ENCODE data around the gene NAT16. TPM values are rescaled to one million over a fixed set of nuclear protein-coding genes. Genes with fewer than 3 reads are reported as not detected.
"Not testable (repeated sequence)": the region's sequence is repeated elsewhere in the genome, so short reads cannot be mapped to it uniquely, and the experiment has no call there.

Gene NAT16
- total RNA-seq, 1 donor from 2014 or later: not detected

DNA sequence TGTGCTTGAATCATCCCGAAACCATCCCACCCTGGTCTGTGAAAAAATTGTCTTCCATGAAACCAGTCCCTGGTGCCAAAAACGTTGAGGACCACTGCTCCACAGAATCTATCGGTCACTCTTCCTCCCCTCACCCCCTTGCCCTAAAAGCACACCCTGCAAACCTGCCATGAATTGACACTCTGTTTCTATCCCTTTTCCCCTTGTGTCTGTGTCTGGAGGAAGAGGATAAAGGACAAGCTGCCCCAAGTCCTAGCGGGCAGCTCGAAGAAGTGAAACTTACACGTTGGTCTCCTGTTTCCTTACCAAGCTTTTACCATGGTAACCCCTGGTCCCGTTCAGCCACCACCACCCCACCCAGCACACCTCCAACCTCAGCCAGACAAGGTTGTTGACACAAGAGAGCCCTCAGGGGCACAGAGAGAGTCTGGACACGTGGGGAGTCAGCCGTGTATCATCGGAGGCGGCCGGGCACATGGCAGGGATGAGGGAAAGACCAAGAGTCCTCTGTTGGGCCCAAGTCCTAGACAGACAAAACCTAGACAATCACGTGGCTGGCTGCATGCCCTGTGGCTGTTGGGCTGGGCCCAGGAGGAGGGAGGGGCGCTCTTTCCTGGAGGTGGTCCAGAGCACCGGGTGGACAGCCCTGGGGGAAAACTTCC lies 54.0 kb downstream of the NAT16 start:
- DNase-seq: peak; percentile 91

DNA sequence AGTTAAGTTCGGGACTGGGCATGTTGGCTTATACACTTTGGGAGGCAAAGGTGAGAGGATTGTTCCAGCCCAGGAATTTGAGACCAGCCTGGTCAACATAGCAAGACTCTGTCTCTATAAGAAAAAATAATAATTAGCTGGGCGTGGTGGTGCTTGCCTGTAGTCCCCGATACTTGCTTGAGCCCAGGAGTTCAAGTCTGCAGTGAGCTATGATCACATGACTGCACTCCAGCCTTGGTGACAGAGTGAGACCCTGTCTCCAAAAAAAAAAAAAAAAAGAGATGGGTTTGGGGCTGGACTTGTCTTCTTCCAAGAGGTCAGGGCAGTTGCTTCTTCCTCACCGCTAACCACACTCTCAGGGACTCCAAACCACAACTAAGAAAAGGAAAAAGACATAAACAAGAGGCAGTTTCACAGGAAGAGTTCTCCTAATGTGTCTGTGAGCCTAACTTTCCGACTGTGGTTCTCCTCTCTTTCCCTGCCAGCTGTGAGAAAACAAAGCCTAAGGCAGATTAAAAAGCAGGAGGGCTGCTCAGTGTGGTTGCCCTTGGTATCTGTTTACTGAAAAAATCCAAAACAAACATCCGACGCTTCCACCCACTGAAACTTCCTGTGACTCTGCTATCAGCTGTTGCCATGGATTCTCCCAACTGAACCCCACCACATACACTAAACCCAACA lies 55.6 kb downstream of the NAT16 start:
- peak; percentile 89 for DNase-seq

DNA sequence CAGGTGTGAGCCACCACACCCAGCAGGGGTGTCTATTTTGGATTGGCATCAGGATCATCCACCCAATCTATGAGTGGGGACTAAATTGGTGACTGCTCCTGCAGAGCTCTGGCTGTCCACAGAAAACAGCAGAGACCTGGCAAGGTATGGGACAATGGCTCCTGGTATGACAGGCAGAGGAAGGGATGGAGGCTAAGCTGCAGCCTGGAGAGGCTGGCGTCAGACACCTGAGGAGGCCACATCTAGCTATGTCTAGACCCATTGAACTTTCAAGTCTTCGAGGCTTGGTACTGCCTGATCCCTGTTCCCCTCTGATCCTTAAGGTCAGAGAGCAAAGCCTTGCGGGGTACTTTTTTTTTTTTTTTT lies 56.4 kb downstream of the NAT16 start:
- no peak for DNase-seq

DNA sequence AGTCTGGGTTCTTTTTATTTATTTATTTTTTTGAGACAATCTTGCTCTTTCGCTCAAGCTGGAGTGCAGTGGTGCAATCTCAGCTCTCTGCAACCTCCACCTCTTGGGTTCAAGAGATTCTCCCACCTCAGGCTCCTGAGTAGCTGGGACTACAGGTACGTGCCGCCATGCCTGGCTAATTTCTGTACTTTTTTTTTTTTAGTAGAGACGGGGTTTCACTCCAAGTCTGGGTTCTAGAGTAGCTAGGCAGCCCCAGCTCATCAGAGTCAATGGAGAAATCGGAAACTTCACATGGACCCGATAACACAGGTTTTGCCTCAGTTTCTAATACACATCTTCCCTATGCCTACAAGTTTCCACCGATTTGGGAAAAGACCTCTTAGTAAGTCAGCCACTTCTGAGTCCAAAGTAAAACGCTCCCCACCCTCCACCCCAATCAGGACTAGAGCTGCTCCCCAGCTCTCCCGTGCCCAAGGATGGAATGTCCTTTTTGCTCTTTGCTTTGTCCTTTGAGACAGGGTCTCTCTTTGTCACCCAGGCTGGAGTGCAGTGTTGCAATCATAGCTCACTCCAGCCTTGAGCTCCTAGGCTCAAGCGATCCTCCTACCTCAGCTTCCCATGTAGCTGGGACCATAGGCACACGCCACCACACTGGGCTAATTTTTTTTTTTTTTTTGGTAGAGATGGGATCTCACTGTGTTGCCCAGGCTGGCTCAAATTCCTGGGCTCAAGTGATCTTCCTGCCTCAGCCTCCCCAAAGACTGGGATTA lies 57.0 kb downstream of the NAT16 start:
- no peak for DNase-seq

DNA sequence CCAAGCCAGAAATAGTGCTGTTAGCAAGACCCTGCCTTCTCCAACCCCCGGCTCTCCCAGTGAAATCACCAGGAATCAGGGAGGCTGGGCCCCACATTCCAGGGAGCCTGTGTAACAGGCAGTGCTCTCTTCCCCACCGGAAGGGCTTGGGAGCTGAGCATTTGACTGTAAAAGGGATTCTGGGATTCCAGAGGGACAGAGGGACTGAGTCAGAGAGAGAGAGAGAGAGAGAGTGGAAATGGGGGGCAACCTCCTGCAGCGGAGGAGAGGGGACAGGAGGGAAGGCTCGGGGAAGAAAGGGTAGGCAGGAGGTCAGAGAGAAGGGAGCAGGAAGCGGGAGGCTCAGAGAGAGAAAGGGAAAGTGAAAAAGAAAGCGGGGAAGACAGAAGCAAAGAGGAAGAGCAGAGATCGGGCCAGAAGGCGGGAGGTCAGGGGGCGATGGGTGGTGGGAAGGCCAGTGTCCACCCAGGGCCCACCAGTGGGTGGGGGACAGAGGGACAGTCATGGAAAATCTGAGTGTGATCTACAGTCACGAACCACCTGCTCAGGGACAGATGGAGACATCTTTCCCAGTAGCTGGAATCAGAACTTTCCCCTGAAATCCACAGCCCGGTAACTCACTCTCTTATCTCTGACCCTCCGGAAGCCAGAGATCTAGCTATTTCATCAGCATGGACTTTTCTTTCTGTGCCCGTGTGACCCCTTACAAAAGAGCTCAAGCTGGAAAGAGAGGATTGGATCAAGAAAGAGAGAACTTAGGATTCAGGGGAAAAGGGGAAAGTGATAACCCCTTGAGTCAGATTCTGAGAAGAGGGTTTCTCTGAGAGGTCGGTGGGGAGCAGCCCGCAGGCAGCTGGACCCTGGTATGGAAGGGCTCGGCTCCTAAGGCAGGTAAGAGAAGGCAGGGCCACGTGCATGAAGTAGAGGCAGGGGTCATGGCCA lies 57.8 kb downstream of the NAT16 start:
- DNase-seq: peak; percentile 97

DNA sequence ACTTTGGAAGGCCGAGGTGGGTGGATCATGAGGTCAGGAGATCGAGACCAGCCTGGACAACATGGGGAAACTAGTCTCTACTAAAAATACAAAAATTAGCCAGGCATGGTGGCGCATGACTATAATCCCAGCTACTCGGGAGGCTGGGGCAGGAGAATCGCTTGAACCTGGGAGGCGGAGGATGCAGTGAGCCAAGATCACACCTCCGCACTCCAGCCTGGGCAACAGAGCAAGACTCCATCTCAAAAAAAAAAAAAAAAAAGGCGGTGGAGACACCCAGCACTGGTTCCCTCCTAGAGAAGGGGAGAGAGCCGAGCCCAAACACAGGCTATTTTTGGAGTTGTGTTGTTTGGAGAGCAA lies 58.5 kb downstream of the NAT16 start:
- DNase-seq: not testable (repeated sequence)

Other genes starting within 250 kb of the NAT16 start
- 0.19 TPM in 1 of 2 replicates, not detected in the other for gene MUC3A, start 230.8 kb downstream of the NAT16 start, total RNA-seq
- not detected in 2 replicates for gene MUC12, start 210.7 kb downstream of the NAT16 start, total RNA-seq
- not detected in 2 replicates for gene MUC17, start 160.2 kb downstream of the NAT16 start, total RNA-seq
- 19.6 and 28.0 TPM in 2 replicates for gene TRIM56, start 94.8 kb downstream of the NAT16 start, total RNA-seq
- gene SERPINE1, start 53.2 kb downstream of the NAT16 start, total RNA-seq: 289 and 399 TPM in 2 replicates
- gene AP1S1, start 25.8 kb downstream of the NAT16 start, total RNA-seq: 115 and 144 TPM in 2 replicates
- gene VGF, start 14.7 kb downstream of the NAT16 start, total RNA-seq: not detected in 2 replicates
- gene MOGAT3, start 20.7 kb upstream of the NAT16 start, total RNA-seq: not detected in 2 replicates
- gene PLOD3, start 37.3 kb upstream of the NAT16 start, total RNA-seq: 54.1 and 104 TPM in 2 replicates
- gene ZNHIT1, start 37.9 kb upstream of the NAT16 start, total RNA-seq: 70.9 and 122 TPM in 2 replicates
- 2.3 and 6.5 TPM in 2 replicates for gene CLDN15, start 57.5 kb upstream of the NAT16 start, total RNA-seq
- gene FIS1, start 64.8 kb upstream of the NAT16 start, total RNA-seq: 189 and 330 TPM in 2 replicates
- 13.0 and 15.8 TPM in 2 replicates for gene IFT22, start 141.5 kb upstream of the NAT16 start, total RNA-seq
- gene COL26A1, start 182.6 kb upstream of the NAT16 start, total RNA-seq: not detected in 2 replicates

Measured in dermis blood vessel endothelial cell (primary cell).